Erythroblast (primary cell): ENCODE measurements around the gene ELL.

ENCODE experiments used
- DNase-seq, 2 experiments: peaks; one replicate each; lab custom pipeline; 2025; lab: John Stamatoyannopoulos, UW
- GATA1 ChIP-seq: IDR thresholded peaks from 2 replicates; pipeline ENCODE4 v1.6.1; 2011; ENCODE audit warnings: low read depth, mild to moderate bottlenecking, control low read depth, low read length, moderate library complexity
- POLR2A ChIP-seq: IDR thresholded peaks from 2 replicates; pipeline ENCODE4 v1.6.1; 2011; ENCODE audit warnings: mild to moderate bottlenecking, low read length

Gene ELL

GRCh38 chr19:18496167-18496979 is 25.5 kb downstream of the ELL start:
- DNase-seq = peak in 1 of 2 experiments; percentile 74
- TF ChIP-seq GATA1 (no peak), POLR2A (no peak)

GRCh38 chr19:18495204-18495911 is 26.5 kb downstream of the ELL start:
- TF ChIP-seq POLR2A (no peak), GATA1 (no peak)
- no peak for DNase-seq

GRCh38 chr19:18494267-18494607 is 27.6 kb downstream of the ELL start:
- TF ChIP-seq POLR2A (no peak), GATA1 (no peak)
- DNase-seq = no peak

- no peak for TF ChIP-seq GATA1
- TF ChIP-seq POLR2A = no peak
- no peak for DNase-seq
These were observed 28.2 kb downstream of the ELL start for GRCh38 chr19:18493440-18494266.

- no peak for TF ChIP-seq GATA1
- TF ChIP-seq POLR2A = no peak
- no peak for DNase-seq
These were observed 29.6 kb downstream of the ELL start for GRCh38 chr19:18491995-18492953.

- DNase-seq = no peak
- TF ChIP-seq POLR2A (no peak), GATA1 (no peak)
These were observed 31.1 kb downstream of the ELL start for GRCh38 chr19:18490728-18491127.

- TF ChIP-seq POLR2A = no peak
- no peak for TF ChIP-seq GATA1
- no peak for DNase-seq
These were observed 32.2 kb downstream of the ELL start for GRCh38 chr19:18489627-18490184.

GRCh38 chr19:18488838-18489626 is 32.8 kb downstream of the ELL start:
- TF ChIP-seq POLR2A (no peak), GATA1 (no peak)
- DNase-seq = peak in 1 of 2 experiments; percentile 32

GRCh38 chr19:18488403-18488723 is 33.5 kb downstream of the ELL start:
- DNase-seq = no peak

GRCh38 chr19:18487576-18488402 is 34.1 kb downstream of the ELL start:
- no peak for TF ChIP-seq POLR2A
- no peak for TF ChIP-seq GATA1
- no peak for DNase-seq

More at GRCh38 chr19:18488403-18488723, 33.5 kb downstream of the ELL start:
- TF ChIP-seq GATA1 = no peak

GRCh38 chr19:18486746-18487145 is 35.1 kb downstream of the ELL start:
- no peak for DNase-seq
- TF ChIP-seq GATA1 (no peak), POLR2A (no peak)
